Lung microvascular endothelial cell (primary cell): ENCODE measurements around the gene RAD21L1. TPM values are rescaled to one million over a fixed set of nuclear protein-coding genes. Genes with fewer than 3 reads are reported as not detected.
"Not testable (repeated sequence)": the region's sequence is repeated elsewhere in the genome, so short reads cannot be mapped to it uniquely, and the experiment has no call there.

ENCODE experiments used
- DNase-seq, 2 donors: peaks; one replicate each; pipeline versions ENCODE4 v3.0.0 to v3.0.0-alpha.2; 2010; ENCODE audit warnings: low read depth in 2 of 2
- total RNA-seq: library from RNA; depleted of rRNA; stranded (reverse); fragments of >200 nt; gene quantifications from 2 replicates; pipeline ENCODE4 v1.2.1, GENCODE V29; 2014

RAD21L1 gene
- total RNA-seq, 1 donor from 2014 or later: not detected

- DNase-seq: no peak
Measured at GRCh38 chr20:1199212-1199873, 26.5 kb upstream of the RAD21L1 start.

- DNase-seq: peak; percentile 43 to 49
Measured at GRCh38 chr20:1199964-1200363, 25.9 kb upstream of the RAD21L1 start.

GRCh38 chr20:1202762-1203504, 22.9 kb upstream of the RAD21L1 start, which contains the start of gene C20orf202:
Gene C20orf202, plus strand, starts transcription at chr20:1203454. Its CDS starts 132 bp downstream, at chr20:1203586.
- DNase-seq: no peak

GRCh38 chr20:1203630-1204029, 22.2 kb upstream of the RAD21L1 start:
- no peak for DNase-seq

GRCh38 chr20:1204113-1204512, 21.7 kb upstream of the RAD21L1 start:
- DNase-seq: no peak

GRCh38 chr20:1204576-1204975, 21.3 kb upstream of the RAD21L1 start:
- no peak for DNase-seq

- DNase-seq: no peak
Measured at GRCh38 chr20:1205802-1206201, 20.0 kb upstream of the RAD21L1 start.

GRCh38 chr20:1206366-1207148, 19.3 kb upstream of the RAD21L1 start:
- no peak for DNase-seq

GRCh38 chr20:1207293-1207878, 18.5 kb upstream of the RAD21L1 start:
- DNase-seq: no peak

- DNase-seq: peak; percentile 39 to 49
Measured at GRCh38 chr20:1209447-1210387, 16.1 kb upstream of the RAD21L1 start.

GRCh38 chr20:1210501-1210900, 15.3 kb upstream of the RAD21L1 start:
- DNase-seq: no peak

GRCh38 chr20:1212023-1212422, 13.8 kb upstream of the RAD21L1 start:
- DNase-seq: no peak

- DNase-seq: peak; percentile 82 to 84
Measured at GRCh38 chr20:1212607-1213396, 13.0 kb upstream of the RAD21L1 start.

- DNase-seq: no peak
Measured at GRCh38 chr20:1214838-1215261, 11.0 kb upstream of the RAD21L1 start.

- no peak for DNase-seq
Measured at GRCh38 chr20:1215386-1216170, 10.3 kb upstream of the RAD21L1 start.

- DNase-seq: not testable (repeated sequence)
Measured at GRCh38 chr20:1216527-1217427, 9.1 kb upstream of the RAD21L1 start.

- DNase-seq: not testable (repeated sequence)
Measured at GRCh38 chr20:1222750-1223149, 3.1 kb upstream of the RAD21L1 start.
